ENCODE measurements around the gene WEE2.

- TF ChIP-seq POLR2AphosphoS5 (IDR thresholded peaks at IDR 0.05; ENCODE audit: borderline replicate concordance, low read depth, low read length), result no peak
- TF ChIP-seq EZH2 (IDR thresholded peaks at IDR 0.05), result no peak
Observed at GRCh38 chr7:141700296-141700847, 7.8 kb upstream of the WEE2 start.

Data from SK-N-MC (cell line).